ENCODE measurements around the gene RXRA. TPM values are rescaled to one million over a fixed set of nuclear protein-coding genes. Genes with fewer than 3 reads are reported as not detected.

The RXRA gene
- total RNA-seq, 3 donors from 2014 or later = 31.0 to 63.0 (median 31.5) TPM

- no peaks in the 10 kb centered on the region for H3K36me3 ChIP-seq
- no peaks in the 10 kb centered on the region for H3K27me3 ChIP-seq
- H3K9me3 ChIP-seq = no peaks in the 10 kb centered on the region
- intact Hi-C loops (cut with DNase I; ENCODE audit: low total_unique reads) = no loop called here
- DNase-seq (ENCODE audit: low spot score in 2 of 2) = no peak
- peak overlapping the region in 1 of 3 donors; percentile 49 for H3K4me3 ChIP-seq
- TF ChIP-seq CTCF (IDR thresholded peaks at IDR 0.05) (no peak), POLR2A (IDR thresholded peaks at IDR 0.05) (no peak)
- H3K27ac ChIP-seq = peak overlapping the region; percentile 48 to 91
- H3K4me1 ChIP-seq = peaks cover 36 to 52% of the 10 kb centered on the region in 2 donors
Observed at GRCh38 chr9:134355561-134356279, 29.5 kb downstream of the RXRA start.

GRCh38 chr9:134356496-134357470 lies 30.5 kb downstream of the RXRA start:
- intact Hi-C loops (cut with DNase I; ENCODE audit: low total_unique reads) = no loop called here
- Histone ChIP-seq H3K4me3 (peak overlapping the region in 1 of 3 donors; percentile 49), H3K36me3 (no peaks in the 10 kb centered on the region)

GRCh38 chr9:134357631-134358025 lies 31.4 kb downstream of the RXRA start:
- H3K27ac ChIP-seq = peak overlapping the region; percentile 74 to 91
- peak overlapping the region in 1 of 3 donors; percentile 49 for H3K4me3 ChIP-seq
- no peaks in the 10 kb centered on the region for H3K27me3 ChIP-seq
- H3K36me3 ChIP-seq = no peaks in the 10 kb centered on the region
- no peak for TF ChIP-seq POLR2AphosphoS5 (IDR thresholded peaks at IDR 0.05)
- TF ChIP-seq CTCF (IDR thresholded peaks at IDR 0.05) = no peak
- no peak for TF ChIP-seq POLR2A (IDR thresholded peaks at IDR 0.05)
- no peak for DNase-seq (ENCODE audit: low spot score in 2 of 2)
- intact Hi-C loops (cut with DNase I; ENCODE audit: low total_unique reads) = no loop called here
- H3K4me1 ChIP-seq = peaks cover 40 to 57% of the 10 kb centered on the region in 2 donors
- no peaks in the 10 kb centered on the region for H3K9me3 ChIP-seq

More at GRCh38 chr9:134356496-134357470, 30.5 kb downstream of the RXRA start:
- Histone ChIP-seq H3K27me3 (no peaks in the 10 kb centered on the region), H3K9me3 (no peaks in the 10 kb centered on the region), H3K27ac (peak overlapping the region; percentile 74 to 91), H3K4me1 (peaks cover 40 to 57% of the 10 kb centered on the region in 2 donors)
- DNase-seq (ENCODE audit: low spot score in 2 of 2) = peak; percentile 76 to 87
- TF ChIP-seq CTCF (IDR thresholded peaks at IDR 0.05) = no peak
- TF ChIP-seq POLR2A (IDR thresholded peaks at IDR 0.05) = no peak
- peak in 2 of 3 donors; percentile 19 to 29 for TF ChIP-seq POLR2AphosphoS5 (IDR thresholded peaks at IDR 0.05)

GRCh38 chr9:134358026-134358661 lies 31.9 kb downstream of the RXRA start:
- Histone ChIP-seq H3K4me3 (no peak overlapping the region), H3K4me1 (peaks cover 40 to 57% of the 10 kb centered on the region in 2 donors), H3K27me3 (no peaks in the 10 kb centered on the region), H3K36me3 (no peaks in the 10 kb centered on the region), H3K9me3 (no peaks in the 10 kb centered on the region), H3K27ac (peak overlapping the region; percentile 74 to 91)
- intact Hi-C loops (cut with DNase I; ENCODE audit: low total_unique reads) = no loop called here
- DNase-seq (ENCODE audit: low spot score in 2 of 2) = no peak
- TF ChIP-seq CTCF (IDR thresholded peaks at IDR 0.05) = no peak
- no peak for TF ChIP-seq POLR2A (IDR thresholded peaks at IDR 0.05)
- TF ChIP-seq POLR2AphosphoS5 (IDR thresholded peaks at IDR 0.05) = no peak
